ENCODE measurements around the gene KYAT1. TPM values are rescaled to one million over a fixed set of nuclear protein-coding genes. Genes with fewer than 3 reads are reported as not detected.

KYAT1 gene
- total RNA-seq, 3 donors from 2014 or later (not counting 1 experiment from before 2014, with no cell fraction given) = 8.9 to 11.3 (median 9.1) TPM

DNA sequence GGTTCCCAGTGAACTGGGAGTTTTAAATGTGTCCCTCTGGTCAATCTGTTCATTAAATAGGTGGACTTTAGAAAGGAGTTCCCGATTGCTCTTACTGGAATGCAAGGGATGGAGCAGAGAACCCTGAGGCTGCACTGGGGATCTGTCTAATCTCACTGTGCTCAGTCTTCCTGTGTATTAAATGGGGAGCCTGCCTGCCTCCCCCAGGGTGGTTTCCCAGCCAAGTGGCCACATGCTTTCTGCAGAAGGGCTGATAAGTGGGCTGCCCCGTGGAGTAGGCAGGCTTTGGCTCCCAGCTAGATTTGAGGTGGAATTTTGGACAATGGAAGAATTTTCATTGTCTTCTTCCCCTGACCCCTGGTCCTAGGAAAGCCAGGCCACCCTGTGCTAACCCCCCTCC is 25.0 kb upstream of the KYAT1 start:
- H3K9me3 ChIP-seq (ENCODE audit: control insufficient read depth, insufficient read depth, low read length) = no peaks in the 10 kb centered on the region
- H3K27me3 Mint-ChIP-seq (ENCODE audit: low read depth in 2 of 2) = no peaks in the 10 kb centered on the region
- intact Hi-C loops (cut with micrococcal nuclease) = no loop called here
- no peak for DNase-seq
- 76% methylated on average over 2 of the region's 2 CpGs for WGBS (ENCODE audit: insufficient coverage)
- peak overlapping the region; percentile 69 to 87 for H3K27ac Mint-ChIP-seq
- H3K36me3 ChIP-seq (ENCODE audit: control insufficient read depth, insufficient read depth, low read length) = peaks cover 44% of the 10 kb centered on the region
- H3K27me3 ChIP-seq (ENCODE audit: control insufficient read depth, insufficient read depth, low read length) = no peaks in the 10 kb centered on the region
- peaks cover 62% of the 10 kb centered on the region for H3K4me1 ChIP-seq (ENCODE audit: control insufficient read depth, insufficient read depth, low read length)
- no peaks in the 10 kb centered on the region for H3K9me3 Mint-ChIP-seq
- TF ChIP-seq, protein P1, sequence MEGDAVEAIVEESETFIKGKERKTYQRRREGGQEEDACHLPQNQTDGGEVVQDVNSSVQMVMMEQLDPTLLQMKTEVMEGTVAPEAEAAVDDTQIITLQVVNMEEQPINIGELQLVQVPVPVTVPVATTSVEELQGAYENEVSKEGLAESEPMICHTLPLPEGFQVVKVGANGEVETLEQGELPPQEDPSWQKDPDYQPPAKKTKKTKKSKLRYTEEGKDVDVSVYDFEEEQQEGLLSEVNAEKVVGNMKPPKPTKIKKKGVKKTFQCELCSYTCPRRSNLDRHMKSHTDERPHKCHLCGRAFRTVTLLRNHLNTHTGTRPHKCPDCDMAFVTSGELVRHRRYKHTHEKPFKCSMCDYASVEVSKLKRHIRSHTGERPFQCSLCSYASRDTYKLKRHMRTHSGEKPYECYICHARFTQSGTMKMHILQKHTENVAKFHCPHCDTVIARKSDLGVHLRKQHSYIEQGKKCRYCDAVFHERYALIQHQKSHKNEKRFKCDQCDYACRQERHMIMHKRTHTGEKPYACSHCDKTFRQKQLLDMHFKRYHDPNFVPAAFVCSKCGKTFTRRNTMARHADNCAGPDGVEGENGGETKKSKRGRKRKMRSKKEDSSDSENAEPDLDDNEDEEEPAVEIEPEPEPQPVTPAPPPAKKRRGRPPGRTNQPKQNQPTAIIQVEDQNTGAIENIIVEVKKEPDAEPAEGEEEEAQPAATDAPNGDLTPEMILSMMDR (IDR thresholded peaks at IDR 0.05) = no peak
- no peak for ATAC-seq
- no peak overlapping the region for H3K4me3 ChIP-seq (ENCODE audit: low read length)
- peaks cover 26 to 84% of the 10 kb centered on the region in 2 donors for H3K4me1 Mint-ChIP-seq
- H3K36me3 Mint-ChIP-seq = no peaks in the 10 kb centered on the region
- H3K4me3 Mint-ChIP-seq = peak overlapping the region; percentile 26
- no peak overlapping the region for H3K27ac ChIP-seq (ENCODE audit: low read length)

DNA sequence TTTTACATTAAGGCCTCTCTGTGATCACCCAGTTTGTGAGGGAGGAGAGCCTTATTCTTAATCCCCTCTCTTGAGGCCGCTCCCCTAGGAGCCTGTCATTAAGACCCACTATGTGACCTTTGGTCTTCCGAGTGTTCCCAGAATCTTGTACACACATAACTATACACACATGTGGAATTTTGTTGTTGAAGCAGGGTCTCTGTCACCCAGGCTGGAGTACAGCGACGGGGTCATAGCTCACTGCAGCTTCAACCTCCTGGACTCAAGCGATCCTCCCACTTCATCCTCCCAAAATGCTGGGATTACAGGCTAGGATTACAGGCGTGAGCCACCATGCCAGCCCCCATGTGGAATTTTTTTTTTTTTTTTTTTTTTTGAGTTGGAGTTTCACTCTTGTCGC is 24.2 kb upstream of the KYAT1 start:
- H3K36me3 Mint-ChIP-seq = no peaks in the 10 kb centered on the region

DNA sequence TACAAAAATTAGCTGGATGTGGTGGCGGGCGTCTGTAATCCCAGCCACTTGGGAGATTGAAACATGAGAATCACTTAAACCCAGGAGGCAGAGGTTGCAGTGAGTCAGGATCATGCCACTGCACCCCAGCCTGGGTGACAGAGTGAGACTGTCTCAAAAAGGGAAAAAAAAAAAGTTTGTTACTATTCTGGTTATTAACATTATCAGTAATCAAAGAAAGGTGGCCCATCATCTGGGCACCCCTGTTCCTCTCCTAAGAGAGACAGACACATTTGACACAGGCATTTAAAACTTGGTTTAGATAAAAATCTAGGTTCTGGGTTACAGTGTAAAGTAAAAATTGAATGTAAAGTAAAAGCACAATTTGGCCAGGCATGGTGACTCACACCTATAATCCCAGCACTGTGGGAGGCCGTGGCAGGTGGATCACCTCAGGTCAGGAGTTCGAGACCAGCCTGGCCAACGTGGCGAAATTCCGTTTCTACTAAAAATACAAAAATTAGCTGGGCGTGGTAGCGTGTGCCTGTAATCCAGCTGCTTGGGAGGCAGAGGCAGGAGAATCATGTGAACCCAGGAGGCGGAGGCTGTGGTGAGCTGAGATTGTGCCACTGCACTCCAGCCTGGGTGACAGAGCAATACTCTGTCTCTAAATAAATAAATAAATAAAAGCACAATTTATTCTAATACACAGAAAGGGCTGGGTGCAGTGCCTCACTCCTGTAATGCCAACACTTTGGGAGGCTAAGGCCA is 22.3 kb upstream of the KYAT1 start:
- Mint-ChIP-seq H3K36me3 (no peaks in the 10 kb centered on the region), H3K4me3 (peak overlapping the region; percentile 83), H3K9me3 (no peaks in the 10 kb centered on the region), H3K27me3 (ENCODE audit: low read depth in 2 of 2) (no peaks in the 10 kb centered on the region), H3K27ac (peak overlapping the region; percentile 87 to 95), H3K4me1 (peaks cover 32 to 77% of the 10 kb centered on the region in 2 donors)
- peaks cover 68% of the 10 kb centered on the region for H3K4me1 ChIP-seq (ENCODE audit: control insufficient read depth, insufficient read depth, low read length)
- TF ChIP-seq, protein P1 (IDR thresholded peaks at IDR 0.05) = no peak
- H3K9me3 ChIP-seq (ENCODE audit: control insufficient read depth, insufficient read depth, low read length) = no peaks in the 10 kb centered on the region
- WGBS (ENCODE audit: insufficient coverage) = 88% methylated on average over 10 of the region's 10 CpGs
- no peaks in the 10 kb centered on the region for H3K27me3 ChIP-seq (ENCODE audit: control insufficient read depth, insufficient read depth, low read length)
- peaks cover 21% of the 10 kb centered on the region for H3K36me3 ChIP-seq (ENCODE audit: control insufficient read depth, insufficient read depth, low read length)
- H3K27ac ChIP-seq (ENCODE audit: low read length) = peak overlapping the region; percentile 84
- no peak for DNase-seq
- ATAC-seq = peak in 1 of 3 donors; percentile 1
- intact Hi-C loops (cut with micrococcal nuclease) = no loop called here
- no peak overlapping the region for H3K4me3 ChIP-seq (ENCODE audit: low read length)

More for the DNA sequence above, 24.2 kb upstream of the KYAT1 start:
- peaks cover 62% of the 10 kb centered on the region for H3K4me1 ChIP-seq (ENCODE audit: control insufficient read depth, insufficient read depth, low read length)
- intact Hi-C loops (cut with micrococcal nuclease) = no loop called here
- no peaks in the 10 kb centered on the region for H3K9me3 ChIP-seq (ENCODE audit: control insufficient read depth, insufficient read depth, low read length)
- no peaks in the 10 kb centered on the region for H3K27me3 ChIP-seq (ENCODE audit: control insufficient read depth, insufficient read depth, low read length)
- peaks cover 37% of the 10 kb centered on the region for H3K36me3 ChIP-seq (ENCODE audit: control insufficient read depth, insufficient read depth, low read length)
- peak overlapping the region; percentile 4 for H3K27ac ChIP-seq (ENCODE audit: low read length)
- Mint-ChIP-seq H3K27ac (peak overlapping the region; percentile 67 to 87), H3K4me1 (peaks cover 26 to 76% of the 10 kb centered on the region in 2 donors), H3K4me3 (no peak overlapping the region), H3K9me3 (no peaks in the 10 kb centered on the region), H3K27me3 (ENCODE audit: low read depth in 2 of 2) (no peaks in the 10 kb centered on the region)
- DNase-seq (no peak), ATAC-seq (no peak)
- no peak overlapping the region for H3K4me3 ChIP-seq (ENCODE audit: low read length)
- TF ChIP-seq, protein P1 (IDR thresholded peaks at IDR 0.05) = no peak
- 98% methylated on average over 4 of the region's 7 CpGs for WGBS (ENCODE audit: insufficient coverage)

All from natural killer cell (primary cell).